ENCODE results near the gene NTNG2. TPM values are rescaled to one million over a fixed set of nuclear protein-coding genes. Genes with fewer than 3 reads are reported as not detected.
A peak's percentile ranks its signal among the peaks of the same experiment; 100 is the strongest.

Gene NTNG2
- total RNA-seq, 2 donors from 2014 or later: 1.3 TPM

DNA sequence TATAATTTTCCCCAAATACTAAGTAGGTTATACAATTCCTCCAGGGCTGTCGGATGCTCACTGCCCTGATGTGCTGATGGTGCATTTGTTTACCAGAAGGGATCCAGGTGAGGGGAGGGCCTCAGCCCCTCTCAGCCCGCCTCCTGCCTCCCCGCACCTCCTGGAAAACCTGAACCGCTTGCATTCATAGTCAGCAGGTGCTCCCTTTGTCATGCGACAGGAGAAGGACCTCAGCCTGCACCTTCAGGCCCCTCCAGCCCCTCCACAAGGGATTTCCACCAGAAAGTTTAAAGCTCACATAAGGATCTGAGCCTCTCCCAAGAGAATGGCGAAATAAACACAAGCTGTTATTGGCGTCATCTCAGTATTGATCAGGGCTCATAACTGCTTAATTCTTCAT is 36.5 kb upstream of the NTNG2 start:
- Histone ChIP-seq H3K9me3 (ENCODE audit: control insufficient read depth, low read length) (no peaks in the 10 kb centered on the region), H3K27me3 (ENCODE audit: control insufficient read depth, insufficient read depth, low read length, poor library complexity, severe bottlenecking) (no peaks in the 10 kb centered on the region), H3K27ac (ENCODE audit: low read depth, low read length) (no peak overlapping the region), H3K4me1 (ENCODE audit: control insufficient read depth, insufficient read depth, low read length) (no peaks in the 10 kb centered on the region), H3K4me3 (ENCODE audit: low read length) (no peak overlapping the region), H3K9ac (ENCODE audit: extremely low read depth, low read length, poor library complexity, severe bottlenecking) (no peak overlapping the region), H3K36me3 (ENCODE audit: control insufficient read depth, insufficient read depth, low read length) (no peaks in the 10 kb centered on the region)
- peaks cover 31% of the 10 kb centered on the region for H3K4me1 Mint-ChIP-seq
- TF ChIP-seq, protein P1, sequence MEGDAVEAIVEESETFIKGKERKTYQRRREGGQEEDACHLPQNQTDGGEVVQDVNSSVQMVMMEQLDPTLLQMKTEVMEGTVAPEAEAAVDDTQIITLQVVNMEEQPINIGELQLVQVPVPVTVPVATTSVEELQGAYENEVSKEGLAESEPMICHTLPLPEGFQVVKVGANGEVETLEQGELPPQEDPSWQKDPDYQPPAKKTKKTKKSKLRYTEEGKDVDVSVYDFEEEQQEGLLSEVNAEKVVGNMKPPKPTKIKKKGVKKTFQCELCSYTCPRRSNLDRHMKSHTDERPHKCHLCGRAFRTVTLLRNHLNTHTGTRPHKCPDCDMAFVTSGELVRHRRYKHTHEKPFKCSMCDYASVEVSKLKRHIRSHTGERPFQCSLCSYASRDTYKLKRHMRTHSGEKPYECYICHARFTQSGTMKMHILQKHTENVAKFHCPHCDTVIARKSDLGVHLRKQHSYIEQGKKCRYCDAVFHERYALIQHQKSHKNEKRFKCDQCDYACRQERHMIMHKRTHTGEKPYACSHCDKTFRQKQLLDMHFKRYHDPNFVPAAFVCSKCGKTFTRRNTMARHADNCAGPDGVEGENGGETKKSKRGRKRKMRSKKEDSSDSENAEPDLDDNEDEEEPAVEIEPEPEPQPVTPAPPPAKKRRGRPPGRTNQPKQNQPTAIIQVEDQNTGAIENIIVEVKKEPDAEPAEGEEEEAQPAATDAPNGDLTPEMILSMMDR (conservative IDR thresholded peaks at IDR 0.05): no peak
- no peak overlapping the region for H3K4me3 Mint-ChIP-seq
- 59 to 78% methylated on average over 4 to 7 of the region's 7 CpGs for WGBS, 2 experiments (ENCODE audit: insufficient coverage in 1 of 2, insufficient read length in 1 of 2)
- no peaks in the 10 kb centered on the region for H3K36me3 Mint-ChIP-seq (ENCODE audit: low read depth)
- no peaks in the 10 kb centered on the region for H3K9me3 Mint-ChIP-seq
- DNase-seq: peak; percentile 73
- H3K27ac Mint-ChIP-seq: no peak overlapping the region
- peaks cover 2% of the 10 kb centered on the region for H3K27me3 Mint-ChIP-seq (ENCODE audit: insufficient read depth)

DNA sequence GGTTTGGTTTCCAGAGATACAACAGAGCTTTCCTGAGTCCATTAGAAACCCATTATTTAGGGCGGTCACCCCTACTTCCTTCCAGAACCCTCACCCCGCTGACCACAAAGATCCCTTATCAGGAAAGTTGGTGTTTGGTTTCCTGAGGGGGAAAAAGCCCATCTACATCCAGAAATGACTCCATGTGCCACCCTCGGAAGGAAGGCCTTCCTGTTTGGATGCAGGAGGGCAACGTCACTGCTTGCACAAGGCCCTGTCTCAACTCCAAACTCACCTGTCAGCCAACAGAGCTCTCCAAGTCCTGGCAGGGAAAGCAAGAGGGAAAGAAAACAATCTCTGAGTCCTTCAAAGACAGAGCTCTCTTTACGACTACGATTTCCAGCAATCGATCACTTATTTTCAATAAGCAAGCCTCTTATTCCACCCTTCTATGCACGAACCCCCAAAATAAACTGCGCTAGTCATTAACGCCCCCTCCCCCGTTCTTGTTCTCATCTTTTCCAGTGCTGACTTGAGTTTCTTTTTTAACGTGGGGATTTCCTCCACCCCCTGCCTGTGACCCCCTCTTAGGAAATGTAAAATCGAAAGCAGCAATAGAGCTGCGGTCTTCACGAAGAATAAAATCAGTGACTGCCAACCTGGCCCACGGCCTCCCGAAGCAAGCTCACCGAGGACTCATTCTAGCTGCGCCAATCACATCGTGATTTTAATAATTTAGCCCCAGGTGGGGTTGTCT is 35.7 kb upstream of the NTNG2 start:
- Mint-ChIP-seq H3K4me1 (peaks cover 31% of the 10 kb centered on the region), H3K36me3 (ENCODE audit: low read depth) (no peaks in the 10 kb centered on the region), H3K4me3 (no peak overlapping the region), H3K27me3 (ENCODE audit: insufficient read depth) (peaks cover 3% of the 10 kb centered on the region), H3K27ac (no peak overlapping the region), H3K9me3 (no peaks in the 10 kb centered on the region)
- H3K4me3 ChIP-seq (ENCODE audit: low read length): no peak overlapping the region
- TF ChIP-seq, protein P1 (conservative IDR thresholded peaks at IDR 0.05): no peak
- H3K9me3 ChIP-seq (ENCODE audit: control insufficient read depth, low read length): no peaks in the 10 kb centered on the region
- WGBS, 2 experiments (ENCODE audit: insufficient coverage in 1 of 2, insufficient read length in 1 of 2): 69 to 81% methylated on average over 8 to 20 of the region's 20 CpGs
- DNase-seq: no peak
- no peaks in the 10 kb centered on the region for H3K36me3 ChIP-seq (ENCODE audit: control insufficient read depth, insufficient read depth, low read length)
- H3K27ac ChIP-seq (ENCODE audit: low read depth, low read length): no peak overlapping the region
- H3K9ac ChIP-seq (ENCODE audit: extremely low read depth, low read length, poor library complexity, severe bottlenecking): no peak overlapping the region
- no peaks in the 10 kb centered on the region for H3K27me3 ChIP-seq (ENCODE audit: control insufficient read depth, insufficient read depth, low read length, poor library complexity, severe bottlenecking)
- no peaks in the 10 kb centered on the region for H3K4me1 ChIP-seq (ENCODE audit: control insufficient read depth, insufficient read depth, low read length)

DNA sequence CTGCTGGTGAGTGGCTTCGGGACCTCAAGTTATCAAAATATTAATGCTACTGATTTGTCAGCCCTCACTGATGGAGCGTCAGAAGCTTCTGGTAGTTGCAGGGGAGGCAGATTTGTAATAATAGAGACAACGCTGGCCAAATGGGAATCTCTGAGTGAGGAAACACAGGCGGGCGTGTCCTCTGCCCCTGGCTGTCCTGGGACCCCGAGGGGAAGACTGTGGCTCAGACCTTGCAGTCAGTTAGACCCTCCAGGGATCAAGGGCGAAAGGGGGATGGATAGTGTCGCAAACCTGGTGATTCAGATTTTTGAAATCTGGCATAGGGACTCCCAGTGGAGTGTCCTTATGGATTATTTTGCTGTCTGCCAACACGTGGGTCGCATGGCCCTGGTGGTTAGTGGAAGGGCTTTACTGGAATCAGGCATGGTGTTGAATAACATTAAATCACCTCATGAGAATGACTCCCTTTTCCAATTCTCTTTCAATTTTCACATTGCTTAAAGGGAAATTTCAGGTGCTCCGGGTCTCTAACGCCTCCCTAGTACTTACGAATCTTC is 35.1 kb upstream of the NTNG2 start:
- no peaks in the 10 kb centered on the region for H3K4me1 ChIP-seq (ENCODE audit: control insufficient read depth, insufficient read depth, low read length)
- no peak overlapping the region for H3K9ac ChIP-seq (ENCODE audit: extremely low read depth, low read length, poor library complexity, severe bottlenecking)
- no peak overlapping the region for H3K4me3 ChIP-seq (ENCODE audit: low read length)
- Mint-ChIP-seq H3K9me3 (no peaks in the 10 kb centered on the region), H3K4me1 (peaks cover 29% of the 10 kb centered on the region), H3K4me3 (no peak overlapping the region), H3K36me3 (ENCODE audit: low read depth) (no peaks in the 10 kb centered on the region), H3K27me3 (ENCODE audit: insufficient read depth) (peaks cover 3% of the 10 kb centered on the region), H3K27ac (no peak overlapping the region)
- no peaks in the 10 kb centered on the region for H3K9me3 ChIP-seq (ENCODE audit: control insufficient read depth, low read length)
- no peak overlapping the region for H3K27ac ChIP-seq (ENCODE audit: low read depth, low read length)
- TF ChIP-seq, protein P1 (conservative IDR thresholded peaks at IDR 0.05): no peak
- 86 to 87% methylated on average over 5 to 13 of the region's 13 CpGs for WGBS, 2 experiments (ENCODE audit: insufficient coverage in 1 of 2, insufficient read length in 1 of 2)
- no peaks in the 10 kb centered on the region for H3K36me3 ChIP-seq (ENCODE audit: control insufficient read depth, insufficient read depth, low read length)
- no peak for DNase-seq
- no peaks in the 10 kb centered on the region for H3K27me3 ChIP-seq (ENCODE audit: control insufficient read depth, insufficient read depth, low read length, poor library complexity, severe bottlenecking)

All from endodermal cell (in vitro differentiated cells).